NCI-H1436 treated with DMSO at 0.1 percent for 48 hours (cell line): Measurements from ENCODE around the gene TRERF1.

Source experiments
- DNase-seq: peaks from one replicate; lab custom pipeline; 2025; lab: John Stamatoyannopoulos, UW

TRERF1 gene

GRCh38 chr6:42302411-42302810, 149.3 kb downstream of the TRERF1 start:
- DNase-seq, result no peak

GRCh38 chr6:42301986-42302385, 149.7 kb downstream of the TRERF1 start:
- DNase-seq, result no peak

GRCh38 chr6:42300701-42301100, 151.0 kb downstream of the TRERF1 start:
- DNase-seq, result no peak

GRCh38 chr6:42300185-42300584, 151.5 kb downstream of the TRERF1 start:
- DNase-seq, result no peak

GRCh38 chr6:42297661-42298060, 154.1 kb downstream of the TRERF1 start:
- no peak for DNase-seq

GRCh38 chr6:42296614-42297013, 155.1 kb downstream of the TRERF1 start:
- no peak for DNase-seq

- DNase-seq, result no peak
These were observed 156.0 kb downstream of the TRERF1 start for GRCh38 chr6:42295677-42296076.

GRCh38 chr6:42295181-42295580, 156.5 kb downstream of the TRERF1 start:
- no peak for DNase-seq

GRCh38 chr6:42294759-42295158, 157.0 kb downstream of the TRERF1 start:
- DNase-seq, result no peak

GRCh38 chr6:42293386-42293977, 158.2 kb downstream of the TRERF1 start:
- DNase-seq, result no peak

- no peak for DNase-seq
These were observed 159.6 kb downstream of the TRERF1 start for GRCh38 chr6:42292004-42292740.

GRCh38 chr6:42287756-42288155, 164.0 kb downstream of the TRERF1 start:
- no peak for DNase-seq

GRCh38 chr6:42281570-42281969, 170.2 kb downstream of the TRERF1 start:
- no peak for DNase-seq

GRCh38 chr6:42280966-42281533, 170.7 kb downstream of the TRERF1 start:
- DNase-seq, result no peak

- DNase-seq, result no peak
These were observed 171.6 kb downstream of the TRERF1 start for GRCh38 chr6:42279966-42280629.

GRCh38 chr6:42279144-42279781, 172.5 kb downstream of the TRERF1 start:
- DNase-seq, result no peak

- DNase-seq, result no peak
These were observed 173.4 kb downstream of the TRERF1 start for GRCh38 chr6:42278131-42278853.

- DNase-seq, result no peak
These were observed 175.5 kb downstream of the TRERF1 start for GRCh38 chr6:42276034-42276890.

- DNase-seq, result no peak
These were observed 176.2 kb downstream of the TRERF1 start for GRCh38 chr6:42275376-42276033.

- no peak for DNase-seq
These were observed 176.8 kb downstream of the TRERF1 start for GRCh38 chr6:42274898-42275297.
